Measurements from ENCODE around the gene MZT1.

MZT1 gene

GRCh38 chr13:72678312-72678711 is 49.1 kb downstream of the MZT1 start:
- DNase-seq = no peak

DNA sequence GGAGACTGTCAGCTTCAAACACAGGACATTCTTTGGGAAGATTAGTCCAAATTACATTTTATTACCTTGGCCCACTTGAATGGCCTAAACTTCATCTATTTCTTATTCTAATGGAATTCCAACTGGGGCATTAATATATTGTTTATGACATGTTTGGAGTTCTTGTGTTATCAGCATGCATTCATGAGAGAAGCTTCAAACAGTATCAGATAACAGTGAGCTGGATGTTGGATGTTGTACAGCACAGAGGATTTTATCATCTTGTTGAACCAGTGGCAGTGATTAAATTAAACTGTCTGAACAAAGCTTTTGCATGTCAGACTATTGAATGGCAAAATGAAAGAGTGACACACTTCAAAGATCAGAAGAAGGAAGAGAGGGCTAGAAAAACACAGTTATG is 50.0 kb downstream of the MZT1 start:
- no peak for DNase-seq

DNA sequence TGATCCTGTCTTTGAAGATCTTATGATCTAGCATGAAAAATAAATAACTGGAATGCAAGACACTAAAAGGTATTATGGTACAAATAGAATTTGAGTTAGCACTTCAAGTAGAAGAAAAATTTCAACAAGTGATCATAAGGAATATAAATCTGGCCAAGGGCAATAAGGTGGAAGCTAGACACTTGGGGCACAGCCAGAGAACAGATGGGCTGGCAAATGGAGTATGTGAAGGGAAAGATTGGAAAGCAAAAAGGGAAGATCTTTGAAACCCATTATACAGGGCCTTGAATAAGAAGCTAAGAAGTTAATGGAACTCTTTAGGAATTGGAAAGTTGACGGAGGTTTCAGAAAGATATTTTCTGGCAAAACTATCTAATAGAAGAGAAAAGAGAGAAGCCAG is 61.0 kb downstream of the MZT1 start:
- DNase-seq = peak in 1 of 14 donors; percentile 20

GRCh38 chr13:72662548-72662947 is 64.9 kb downstream of the MZT1 start:
- no peak for DNase-seq
